Measurements from ENCODE around the gene P2RX1. TPM values are rescaled to one million over a fixed set of nuclear protein-coding genes. Genes with fewer than 3 reads are reported as not detected.

Gene P2RX1
- total and polyA plus RNA-seq, 2 experiments from 2014 or later: 0.31 to 2.2 TPM

DNA sequence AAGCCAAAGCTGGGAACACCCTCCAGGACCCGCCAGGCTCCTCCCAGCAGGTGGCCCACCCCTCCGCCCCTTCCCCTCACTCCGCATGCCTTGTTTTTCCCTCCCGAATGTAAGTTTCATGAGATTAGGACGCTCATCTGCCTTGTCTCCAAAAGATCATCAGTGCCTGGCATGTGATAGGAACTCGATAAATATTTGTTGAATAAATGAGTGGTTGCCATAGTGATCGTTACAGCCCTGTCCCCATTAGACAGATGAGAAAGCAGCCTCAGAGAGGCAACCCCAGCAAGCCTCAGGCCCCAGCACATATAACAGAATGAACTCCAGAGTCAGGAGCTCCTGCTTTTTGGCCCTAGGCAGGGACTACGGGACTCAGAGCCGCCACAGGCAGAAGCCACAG lies 28.5 kb downstream of the P2RX1 start:
- H3K9me2 ChIP-seq (ENCODE audit: insufficient read depth): no peaks in the 10 kb centered on the region
- H3K4me2 ChIP-seq: peak overlapping the region; percentile 51; the same call in 1 of the 2 replicates
- 0 out of 2 replicates have a peak, but pooled peaks cover 4% of the 10 kb centered on the region for H3K79me2 ChIP-seq (replicated peaks; ENCODE audit: insufficient read depth)
- H3K4me1 ChIP-seq (ENCODE audit: insufficient read depth): peaks cover 22% of the 10 kb centered on the region
- no peak overlapping the region for H3K4me3 ChIP-seq
- TF ChIP-seq JUNB (IDR thresholded peaks at IDR 0.05; ENCODE audit: unreplicated experiment) (no peak), ZNF331 (CRISPR knock-in tag; IDR thresholded peaks at IDR 0.05; ENCODE audit: low read depth) (no peak), CREB1 (CRISPR knock-in tag; IDR thresholded peaks at IDR 0.05; ENCODE audit: low read depth) (no peak), NANOG (IDR thresholded peaks at IDR 0.05; ENCODE audit: borderline replicate concordance) (no peak), STAT1 (IDR thresholded peaks at IDR 0.05; ENCODE audit: unreplicated experiment) (no peak), EZH2 (IDR thresholded peaks at IDR 0.05; ENCODE audit: low read depth, unreplicated experiment) (no peak), POLR2AphosphoS5 (IDR thresholded peaks at IDR 0.05; ENCODE audit: low read depth) (no peak), ZNF114 (CRISPR knock-in tag; IDR thresholded peaks at IDR 0.05) (no peak), EZH2phosphoT487 (IDR thresholded peaks at IDR 0.05; ENCODE audit: unreplicated experiment) (no peak)
- TF ChIP-seq, protein P1, sequence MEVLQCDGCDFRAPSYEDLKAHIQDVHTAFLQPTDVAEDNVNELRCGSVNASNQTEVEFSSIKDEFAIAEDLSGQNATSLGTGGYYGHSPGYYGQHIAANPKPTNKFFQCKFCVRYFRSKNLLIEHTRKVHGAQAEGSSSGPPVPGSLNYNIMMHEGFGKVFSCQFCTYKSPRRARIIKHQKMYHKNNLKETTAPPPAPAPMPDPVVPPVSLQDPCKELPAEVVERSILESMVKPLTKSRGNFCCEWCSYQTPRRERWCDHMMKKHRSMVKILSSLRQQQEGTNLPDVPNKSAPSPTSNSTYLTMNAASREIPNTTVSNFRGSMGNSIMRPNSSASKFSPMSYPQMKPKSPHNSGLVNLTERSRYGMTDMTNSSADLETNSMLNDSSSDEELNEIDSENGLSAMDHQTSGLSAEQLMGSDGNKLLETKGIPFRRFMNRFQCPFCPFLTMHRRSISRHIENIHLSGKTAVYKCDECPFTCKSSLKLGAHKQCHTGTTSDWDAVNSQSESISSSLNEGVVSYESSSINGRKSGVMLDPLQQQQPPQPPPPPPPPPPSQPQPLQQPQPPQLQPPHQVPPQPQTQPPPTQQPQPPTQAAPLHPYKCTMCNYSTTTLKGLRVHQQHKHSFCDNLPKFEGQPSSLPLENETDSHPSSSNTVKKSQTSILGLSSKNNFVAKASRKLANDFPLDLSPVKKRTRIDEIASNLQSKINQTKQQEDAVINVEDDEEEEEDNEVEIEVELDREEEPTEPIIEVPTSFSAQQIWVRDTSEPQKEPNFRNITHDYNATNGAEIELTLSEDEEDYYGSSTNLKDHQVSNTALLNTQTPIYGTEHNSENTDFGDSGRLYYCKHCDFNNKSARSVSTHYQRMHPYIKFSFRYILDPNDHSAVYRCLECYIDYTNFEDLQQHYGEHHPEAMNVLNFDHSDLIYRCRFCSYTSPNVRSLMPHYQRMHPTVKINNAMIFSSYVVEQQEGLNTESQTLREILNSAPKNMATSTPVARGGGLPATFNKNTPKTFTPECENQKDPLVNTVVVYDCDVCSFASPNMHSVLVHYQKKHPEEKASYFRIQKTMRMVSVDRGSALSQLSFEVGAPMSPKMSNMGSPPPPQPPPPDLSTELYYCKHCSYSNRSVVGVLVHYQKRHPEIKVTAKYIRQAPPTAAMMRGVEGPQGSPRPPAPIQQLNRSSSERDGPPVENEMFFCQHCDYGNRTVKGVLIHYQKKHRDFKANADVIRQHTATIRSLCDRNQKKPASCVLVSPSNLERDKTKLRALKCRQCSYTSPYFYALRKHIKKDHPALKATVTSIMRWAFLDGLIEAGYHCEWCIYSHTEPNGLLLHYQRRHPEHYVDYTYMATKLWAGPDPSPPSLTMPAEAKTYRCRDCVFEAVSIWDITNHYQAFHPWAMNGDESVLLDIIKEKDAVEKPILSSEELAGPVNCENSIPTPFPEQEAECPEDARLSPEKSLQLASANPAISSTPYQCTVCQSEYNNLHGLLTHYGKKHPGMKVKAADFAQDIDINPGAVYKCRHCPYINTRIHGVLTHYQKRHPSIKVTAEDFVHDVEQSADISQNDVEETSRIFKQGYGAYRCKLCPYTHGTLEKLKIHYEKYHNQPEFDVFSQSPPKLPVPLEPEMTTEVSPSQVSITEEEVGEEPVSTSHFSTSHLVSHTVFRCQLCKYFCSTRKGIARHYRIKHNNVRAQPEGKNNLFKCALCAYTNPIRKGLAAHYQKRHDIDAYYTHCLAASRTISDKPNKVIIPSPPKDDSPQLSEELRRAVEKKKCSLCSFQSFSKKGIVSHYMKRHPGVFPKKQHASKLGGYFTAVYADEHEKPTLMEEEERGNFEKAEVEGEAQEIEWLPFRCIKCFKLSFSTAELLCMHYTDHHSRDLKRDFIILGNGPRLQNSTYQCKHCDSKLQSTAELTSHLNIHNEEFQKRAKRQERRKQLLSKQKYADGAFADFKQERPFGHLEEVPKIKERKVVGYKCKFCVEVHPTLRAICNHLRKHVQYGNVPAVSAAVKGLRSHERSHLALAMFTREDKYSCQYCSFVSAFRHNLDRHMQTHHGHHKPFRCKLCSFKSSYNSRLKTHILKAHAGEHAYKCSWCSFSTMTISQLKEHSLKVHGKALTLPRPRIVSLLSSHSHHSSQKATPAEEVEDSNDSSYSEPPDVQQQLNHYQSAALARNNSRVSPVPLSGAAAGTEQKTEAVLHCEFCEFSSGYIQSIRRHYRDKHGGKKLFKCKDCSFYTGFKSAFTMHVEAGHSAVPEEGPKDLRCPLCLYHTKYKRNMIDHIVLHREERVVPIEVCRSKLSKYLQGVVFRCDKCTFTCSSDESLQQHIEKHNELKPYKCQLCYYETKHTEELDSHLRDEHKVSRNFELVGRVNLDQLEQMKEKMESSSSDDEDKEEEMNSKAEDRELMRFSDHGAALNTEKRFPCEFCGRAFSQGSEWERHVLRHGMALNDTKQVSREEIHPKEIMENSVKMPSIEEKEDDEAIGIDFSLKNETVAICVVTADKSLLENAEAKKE (CRISPR knock-in tag; IDR thresholded peaks at IDR 0.05): no peak
- TF ChIP-seq, protein P2, sequence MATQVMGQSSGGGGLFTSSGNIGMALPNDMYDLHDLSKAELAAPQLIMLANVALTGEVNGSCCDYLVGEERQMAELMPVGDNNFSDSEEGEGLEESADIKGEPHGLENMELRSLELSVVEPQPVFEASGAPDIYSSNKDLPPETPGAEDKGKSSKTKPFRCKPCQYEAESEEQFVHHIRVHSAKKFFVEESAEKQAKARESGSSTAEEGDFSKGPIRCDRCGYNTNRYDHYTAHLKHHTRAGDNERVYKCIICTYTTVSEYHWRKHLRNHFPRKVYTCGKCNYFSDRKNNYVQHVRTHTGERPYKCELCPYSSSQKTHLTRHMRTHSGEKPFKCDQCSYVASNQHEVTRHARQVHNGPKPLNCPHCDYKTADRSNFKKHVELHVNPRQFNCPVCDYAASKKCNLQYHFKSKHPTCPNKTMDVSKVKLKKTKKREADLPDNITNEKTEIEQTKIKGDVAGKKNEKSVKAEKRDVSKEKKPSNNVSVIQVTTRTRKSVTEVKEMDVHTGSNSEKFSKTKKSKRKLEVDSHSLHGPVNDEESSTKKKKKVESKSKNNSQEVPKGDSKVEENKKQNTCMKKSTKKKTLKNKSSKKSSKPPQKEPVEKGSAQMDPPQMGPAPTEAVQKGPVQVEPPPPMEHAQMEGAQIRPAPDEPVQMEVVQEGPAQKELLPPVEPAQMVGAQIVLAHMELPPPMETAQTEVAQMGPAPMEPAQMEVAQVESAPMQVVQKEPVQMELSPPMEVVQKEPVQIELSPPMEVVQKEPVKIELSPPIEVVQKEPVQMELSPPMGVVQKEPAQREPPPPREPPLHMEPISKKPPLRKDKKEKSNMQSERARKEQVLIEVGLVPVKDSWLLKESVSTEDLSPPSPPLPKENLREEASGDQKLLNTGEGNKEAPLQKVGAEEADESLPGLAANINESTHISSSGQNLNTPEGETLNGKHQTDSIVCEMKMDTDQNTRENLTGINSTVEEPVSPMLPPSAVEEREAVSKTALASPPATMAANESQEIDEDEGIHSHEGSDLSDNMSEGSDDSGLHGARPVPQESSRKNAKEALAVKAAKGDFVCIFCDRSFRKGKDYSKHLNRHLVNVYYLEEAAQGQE (IDR thresholded peaks at IDR 0.05; ENCODE audit: unreplicated experiment): no peak
- TF ChIP-seq, protein P3, sequence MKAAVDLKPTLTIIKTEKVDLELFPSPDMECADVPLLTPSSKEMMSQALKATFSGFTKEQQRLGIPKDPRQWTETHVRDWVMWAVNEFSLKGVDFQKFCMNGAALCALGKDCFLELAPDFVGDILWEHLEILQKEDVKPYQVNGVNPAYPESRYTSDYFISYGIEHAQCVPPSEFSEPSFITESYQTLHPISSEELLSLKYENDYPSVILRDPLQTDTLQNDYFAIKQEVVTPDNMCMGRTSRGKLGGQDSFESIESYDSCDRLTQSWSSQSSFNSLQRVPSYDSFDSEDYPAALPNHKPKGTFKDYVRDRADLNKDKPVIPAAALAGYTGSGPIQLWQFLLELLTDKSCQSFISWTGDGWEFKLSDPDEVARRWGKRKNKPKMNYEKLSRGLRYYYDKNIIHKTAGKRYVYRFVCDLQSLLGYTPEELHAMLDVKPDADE (IDR thresholded peaks at IDR 0.05): no peak
- TF ChIP-seq, protein P4, sequence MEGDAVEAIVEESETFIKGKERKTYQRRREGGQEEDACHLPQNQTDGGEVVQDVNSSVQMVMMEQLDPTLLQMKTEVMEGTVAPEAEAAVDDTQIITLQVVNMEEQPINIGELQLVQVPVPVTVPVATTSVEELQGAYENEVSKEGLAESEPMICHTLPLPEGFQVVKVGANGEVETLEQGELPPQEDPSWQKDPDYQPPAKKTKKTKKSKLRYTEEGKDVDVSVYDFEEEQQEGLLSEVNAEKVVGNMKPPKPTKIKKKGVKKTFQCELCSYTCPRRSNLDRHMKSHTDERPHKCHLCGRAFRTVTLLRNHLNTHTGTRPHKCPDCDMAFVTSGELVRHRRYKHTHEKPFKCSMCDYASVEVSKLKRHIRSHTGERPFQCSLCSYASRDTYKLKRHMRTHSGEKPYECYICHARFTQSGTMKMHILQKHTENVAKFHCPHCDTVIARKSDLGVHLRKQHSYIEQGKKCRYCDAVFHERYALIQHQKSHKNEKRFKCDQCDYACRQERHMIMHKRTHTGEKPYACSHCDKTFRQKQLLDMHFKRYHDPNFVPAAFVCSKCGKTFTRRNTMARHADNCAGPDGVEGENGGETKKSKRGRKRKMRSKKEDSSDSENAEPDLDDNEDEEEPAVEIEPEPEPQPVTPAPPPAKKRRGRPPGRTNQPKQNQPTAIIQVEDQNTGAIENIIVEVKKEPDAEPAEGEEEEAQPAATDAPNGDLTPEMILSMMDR (conservative IDR thresholded peaks at IDR 0.05; ENCODE audit: low read depth in 2 of 2): no peak
- no peak overlapping the region for H3K27ac Mint-ChIP-seq
- no peaks in the 10 kb centered on the region for H3K27me3 ChIP-seq (ENCODE audit: insufficient read depth)
- ATAC-seq (no peak), DNase-seq (ENCODE audit: low spot score) (no peak)
- no peaks in the 10 kb centered on the region for H3K9me3 Mint-ChIP-seq
- H3K4me1 Mint-ChIP-seq: peaks cover 36% of the 10 kb centered on the region
- H3K36me3 Mint-ChIP-seq (ENCODE audit: low read depth): peaks cover 2% of the 10 kb centered on the region; the same call in 1 of the 3 replicates
- H3K27ac ChIP-seq (ENCODE audit: low read depth): no peak overlapping the region; the same call in 1 of the 2 replicates
- peaks cover 11% of the 10 kb centered on the region; the same call in 1 of the 2 replicates for H3F3A ChIP-seq (replicated peaks; ENCODE audit: low read depth)
- peaks cover 15% of the 10 kb centered on the region for H3K27me3 Mint-ChIP-seq (ENCODE audit: insufficient read depth, low read depth, poor library complexity)
- H2AFZ ChIP-seq: no peak overlapping the region
- no peaks in the 10 kb centered on the region; the same call in 1 of the 2 replicates for H4K20me1 ChIP-seq (replicated peaks; ENCODE audit: insufficient read depth)
- no peaks in the 10 kb centered on the region for H3K36me3 ChIP-seq (ENCODE audit: insufficient read depth)
- no peak overlapping the region for H3K4me3 Mint-ChIP-seq
